Measurements from ENCODE around the gene HTRA3. TPM values are rescaled to one million over a fixed set of nuclear protein-coding genes. Genes with fewer than 3 reads are reported as not detected.

Gene HTRA3
- total RNA-seq, 1 donor from 2014 or later = not detected

DNA sequence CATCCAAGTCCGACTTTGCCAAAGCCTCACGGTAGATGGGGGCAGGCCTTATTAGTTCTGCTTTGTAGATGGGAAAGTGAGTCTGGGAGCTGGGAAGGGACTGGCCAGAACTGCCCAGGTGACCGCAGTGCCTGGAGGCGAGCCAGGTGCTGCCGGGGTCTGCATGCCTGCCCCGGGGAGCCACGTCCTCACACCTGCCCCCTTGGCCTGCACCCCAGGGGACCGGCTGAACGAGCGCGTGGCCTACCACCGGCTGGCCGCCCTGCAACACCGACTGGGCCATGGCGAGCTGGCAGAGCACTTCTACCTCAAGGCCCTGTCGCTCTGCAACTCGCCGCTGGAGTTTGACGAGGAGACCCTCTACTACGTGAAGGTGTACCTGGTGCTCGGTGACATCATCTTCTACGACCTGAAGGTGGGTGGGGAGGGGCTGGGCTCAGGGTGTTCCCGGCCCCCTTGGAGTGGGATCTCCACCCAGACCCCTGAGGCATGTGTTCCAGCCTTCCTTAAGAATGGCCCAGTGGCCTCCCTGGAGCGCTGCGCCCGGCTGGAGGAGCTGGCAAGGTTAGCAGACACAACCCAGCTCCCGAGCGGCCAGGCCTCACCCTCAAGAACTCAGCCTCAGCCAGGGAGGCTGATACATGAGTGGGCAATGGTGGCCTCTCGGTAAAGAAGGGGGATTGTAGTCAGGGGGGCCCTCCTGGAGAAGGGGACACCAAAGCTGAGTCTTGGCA is 32.1 kb upstream of the HTRA3 start:
- intact Hi-C loops (cut with micrococcal nuclease) = no loop called here
- DNase-seq (ENCODE audit: low spot score) = no peak
- H3K36me3 Mint-ChIP-seq (ENCODE audit: low read depth) = peaks cover 13% of the 10 kb centered on the region
- H3K27me3 Mint-ChIP-seq (ENCODE audit: insufficient read depth) = no peaks in the 10 kb centered on the region
- no peaks in the 10 kb centered on the region for H3K4me1 Mint-ChIP-seq (ENCODE audit: low read depth)
- H3K27ac Mint-ChIP-seq = no peak overlapping the region
- no peaks in the 10 kb centered on the region for H3K9me3 Mint-ChIP-seq
- H3K4me3 Mint-ChIP-seq = no peak overlapping the region

DNA sequence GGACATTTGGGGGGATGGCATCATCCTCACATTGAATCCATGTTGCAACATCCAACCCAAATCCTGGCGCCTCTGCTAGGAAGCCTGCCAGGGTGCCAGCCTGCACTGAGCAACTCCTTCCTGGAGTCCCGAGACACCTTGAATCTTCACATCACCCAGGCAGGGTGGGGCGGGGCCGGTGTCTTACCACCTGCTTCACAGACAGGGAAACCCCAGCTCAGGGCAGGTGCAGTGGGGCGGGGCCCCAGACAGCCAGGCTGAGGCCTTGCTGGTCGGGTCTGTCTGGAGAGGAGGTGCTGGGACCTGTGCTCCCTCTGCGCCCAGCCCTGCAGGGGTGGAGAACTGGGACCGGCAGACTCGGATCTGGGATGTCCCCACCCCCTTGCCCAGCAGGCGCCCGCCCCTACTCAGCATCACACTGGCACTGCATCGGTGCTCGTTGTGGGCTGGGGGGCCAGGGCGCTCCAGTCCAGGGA is 31.5 kb upstream of the HTRA3 start:
- no peaks in the 10 kb centered on the region for H3K27me3 Mint-ChIP-seq (ENCODE audit: insufficient read depth)
- H3K4me1 Mint-ChIP-seq (ENCODE audit: low read depth) = no peaks in the 10 kb centered on the region
- H3K4me3 Mint-ChIP-seq = no peak overlapping the region
- no peaks in the 10 kb centered on the region for H3K9me3 Mint-ChIP-seq
- DNase-seq (ENCODE audit: low spot score) = no peak
- intact Hi-C loops (cut with micrococcal nuclease) = no loop called here
- peaks cover 10% of the 10 kb centered on the region for H3K36me3 Mint-ChIP-seq (ENCODE audit: low read depth)
- no peak overlapping the region for H3K27ac Mint-ChIP-seq

DNA sequence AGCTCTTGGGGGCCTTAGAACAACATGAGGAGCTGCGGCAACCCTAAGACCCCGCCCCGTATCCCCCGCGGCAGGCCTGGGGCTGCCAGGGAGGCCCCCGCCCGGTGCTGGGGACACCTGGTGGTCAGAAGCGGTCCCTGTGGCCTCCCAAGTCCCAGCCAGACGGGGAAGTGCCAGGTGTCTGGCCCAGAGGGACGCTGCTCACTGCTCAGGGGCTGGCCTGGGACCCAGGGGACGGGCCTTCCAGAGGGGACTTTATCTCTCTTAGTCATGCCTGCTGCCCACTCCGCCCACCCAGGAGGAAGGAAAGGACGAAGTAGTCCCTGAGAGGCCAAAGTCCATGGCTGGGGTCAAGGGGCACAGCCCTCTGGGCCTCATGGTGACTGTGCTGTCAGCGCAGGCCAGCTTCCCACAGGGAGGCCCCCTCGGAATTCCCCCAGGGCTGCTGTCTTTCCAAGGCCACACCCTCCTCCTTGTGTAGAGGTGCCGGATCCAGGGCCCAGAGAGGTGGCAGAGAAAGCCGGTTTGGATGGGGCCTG is 31.0 kb upstream of the HTRA3 start:
- H3K4me1 Mint-ChIP-seq (ENCODE audit: low read depth) = no peaks in the 10 kb centered on the region
- no peak overlapping the region for H3K4me3 Mint-ChIP-seq
- no peaks in the 10 kb centered on the region for H3K9me3 Mint-ChIP-seq
- intact Hi-C loops (cut with micrococcal nuclease) = no loop called here
- no peak overlapping the region for H3K27ac Mint-ChIP-seq
- peaks cover 10% of the 10 kb centered on the region for H3K36me3 Mint-ChIP-seq (ENCODE audit: low read depth)
- no peaks in the 10 kb centered on the region for H3K27me3 Mint-ChIP-seq (ENCODE audit: insufficient read depth)
- DNase-seq (ENCODE audit: low spot score) = no peak

DNA sequence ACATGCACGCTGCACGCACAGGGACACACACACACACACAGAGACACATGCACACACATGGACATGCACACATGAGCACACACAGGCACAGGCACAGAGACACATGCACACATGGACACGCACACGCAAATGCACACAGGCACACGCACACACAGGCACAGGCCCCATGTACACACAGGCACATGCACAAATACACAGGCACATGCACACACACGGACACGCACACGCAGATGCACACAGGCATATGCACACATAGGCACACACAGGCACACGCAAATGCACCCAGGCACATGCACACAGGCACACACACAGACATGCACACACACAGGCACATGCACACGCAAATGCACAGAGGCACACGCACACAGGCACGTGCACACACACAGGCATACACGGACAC is 30.3 kb upstream of the HTRA3 start:
- Mint-ChIP-seq H3K36me3 (ENCODE audit: low read depth) (peaks cover 10% of the 10 kb centered on the region), H3K27me3 (ENCODE audit: insufficient read depth) (no peaks in the 10 kb centered on the region), H3K4me1 (ENCODE audit: low read depth) (no peaks in the 10 kb centered on the region), H3K9me3 (no peaks in the 10 kb centered on the region), H3K27ac (no peak overlapping the region), H3K4me3 (no peak overlapping the region)
- intact Hi-C loops (cut with micrococcal nuclease) = no loop called here
- no peak for DNase-seq (ENCODE audit: low spot score)

DNA sequence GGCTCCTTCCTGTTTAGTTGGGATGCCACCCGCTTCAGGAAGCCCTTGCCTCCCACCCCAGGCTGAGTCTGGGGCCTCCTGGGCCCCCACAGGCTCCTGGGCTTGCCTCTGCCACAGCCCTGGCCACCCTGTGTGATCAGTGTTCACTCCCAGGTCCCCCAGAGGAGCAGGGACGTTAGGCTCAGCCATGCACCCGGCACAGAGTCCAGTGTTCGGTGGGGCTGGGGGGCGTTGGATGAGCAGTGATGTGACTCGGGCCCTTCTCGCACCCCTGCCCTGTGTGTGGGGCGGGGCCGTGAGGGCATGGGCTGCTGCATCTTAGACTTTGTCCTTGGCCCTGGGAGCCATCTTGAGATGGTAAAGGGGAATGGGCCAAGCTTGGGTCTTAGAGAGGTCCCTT is 29.9 kb upstream of the HTRA3 start:
- Mint-ChIP-seq H3K27me3 (ENCODE audit: insufficient read depth) (no peaks in the 10 kb centered on the region), H3K27ac (no peak overlapping the region), H3K9me3 (no peaks in the 10 kb centered on the region), H3K4me1 (ENCODE audit: low read depth) (no peaks in the 10 kb centered on the region), H3K36me3 (ENCODE audit: low read depth) (peaks cover 10% of the 10 kb centered on the region), H3K4me3 (no peak overlapping the region)
- intact Hi-C loops (cut with micrococcal nuclease) = loop anchor here (5.0 kb wide), 1 partner anchor 678 kb away; no protein-coding TSS in a partner anchor
- DNase-seq (ENCODE audit: low spot score) = no peak

DNA sequence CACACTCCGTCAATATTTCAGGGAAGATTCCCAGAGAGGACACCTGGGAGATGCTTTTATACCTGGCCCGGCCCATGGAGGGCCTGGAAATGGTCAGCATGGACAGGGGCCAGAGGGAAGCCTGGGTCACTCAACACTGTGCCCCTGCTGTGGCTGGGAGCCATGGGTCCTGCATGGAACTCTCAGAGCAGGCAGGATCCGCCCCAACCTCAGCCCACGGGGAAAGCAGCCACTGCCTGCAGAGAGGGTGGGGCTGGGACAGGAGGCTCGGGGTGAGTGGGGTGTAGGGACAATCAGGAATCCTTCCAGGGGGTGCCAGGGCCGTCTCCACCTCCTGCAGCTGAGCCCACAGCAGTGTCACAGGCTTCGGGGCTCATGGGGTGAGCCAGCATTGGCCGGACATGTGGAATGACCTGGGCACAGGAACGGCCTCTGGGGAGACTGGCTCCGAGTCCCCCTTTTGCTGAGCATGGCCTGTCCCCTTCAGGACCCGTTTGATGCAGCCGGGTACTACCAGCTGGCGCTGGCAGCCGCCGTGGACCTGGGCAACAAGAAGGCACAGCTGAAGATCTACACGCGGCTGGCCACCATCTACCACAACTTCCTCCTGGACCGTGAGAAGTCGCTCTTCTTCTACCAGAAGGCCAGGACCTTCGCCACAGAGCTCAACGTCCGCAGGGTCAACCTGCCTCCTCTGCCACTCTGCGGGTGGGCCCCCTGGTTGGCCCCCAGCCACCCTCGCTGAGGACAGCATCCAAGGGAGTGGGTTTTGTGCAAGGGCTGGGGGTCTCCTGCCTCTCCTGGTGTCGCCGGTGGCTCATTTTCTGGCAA is 29.1 kb upstream of the HTRA3 start:
- DNase-seq (ENCODE audit: low spot score) = no peak
- no peaks in the 10 kb centered on the region for H3K27me3 Mint-ChIP-seq (ENCODE audit: insufficient read depth)
- H3K4me3 Mint-ChIP-seq = no peak overlapping the region
- peaks cover 9% of the 10 kb centered on the region for H3K36me3 Mint-ChIP-seq (ENCODE audit: low read depth)
- no peak overlapping the region for H3K27ac Mint-ChIP-seq
- H3K9me3 Mint-ChIP-seq = no peaks in the 10 kb centered on the region
- no peaks in the 10 kb centered on the region for H3K4me1 Mint-ChIP-seq (ENCODE audit: low read depth)
- intact Hi-C loops (cut with micrococcal nuclease) = loop anchor here (5.0 kb wide), 1 partner anchor 677 kb away; no protein-coding TSS in a partner anchor

DNA sequence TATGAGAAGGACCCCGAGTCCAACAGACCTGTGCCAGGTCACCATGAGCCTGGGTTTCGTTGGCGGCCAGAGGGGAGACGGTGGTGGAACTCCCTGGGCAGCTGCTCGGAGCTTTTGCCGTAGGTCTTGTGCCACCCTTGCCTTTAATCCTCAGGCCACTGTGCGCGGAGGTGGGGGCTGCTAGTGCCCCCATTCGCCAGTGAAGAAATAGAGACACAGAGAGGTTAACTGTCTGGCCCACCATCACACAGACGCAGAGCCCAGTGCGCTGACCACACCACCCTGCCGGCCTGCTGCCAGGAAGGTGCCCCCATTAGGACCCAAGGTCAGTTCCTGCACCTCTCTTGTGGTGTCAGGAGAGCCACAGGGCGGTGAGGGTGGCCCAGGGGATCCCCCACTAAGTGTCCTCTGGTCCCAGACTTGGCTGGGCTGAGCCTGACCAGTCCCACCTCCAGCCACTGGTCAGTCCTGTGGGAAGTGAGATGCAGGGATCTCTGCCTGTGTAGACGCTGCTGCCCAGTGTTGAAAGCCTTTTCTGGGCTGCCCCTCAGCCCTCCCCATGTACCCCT is 28.3 kb upstream of the HTRA3 start:
- Mint-ChIP-seq H3K27ac (no peak overlapping the region), H3K36me3 (ENCODE audit: low read depth) (peaks cover 5% of the 10 kb centered on the region), H3K9me3 (no peaks in the 10 kb centered on the region), H3K4me1 (ENCODE audit: low read depth) (no peaks in the 10 kb centered on the region), H3K27me3 (ENCODE audit: insufficient read depth) (no peaks in the 10 kb centered on the region), H3K4me3 (no peak overlapping the region)
- DNase-seq (ENCODE audit: low spot score) = no peak
- intact Hi-C loops (cut with micrococcal nuclease) = loop anchor here (5.0 kb wide), 1 partner anchor 676 kb away; no protein-coding TSS in a partner anchor

DNA sequence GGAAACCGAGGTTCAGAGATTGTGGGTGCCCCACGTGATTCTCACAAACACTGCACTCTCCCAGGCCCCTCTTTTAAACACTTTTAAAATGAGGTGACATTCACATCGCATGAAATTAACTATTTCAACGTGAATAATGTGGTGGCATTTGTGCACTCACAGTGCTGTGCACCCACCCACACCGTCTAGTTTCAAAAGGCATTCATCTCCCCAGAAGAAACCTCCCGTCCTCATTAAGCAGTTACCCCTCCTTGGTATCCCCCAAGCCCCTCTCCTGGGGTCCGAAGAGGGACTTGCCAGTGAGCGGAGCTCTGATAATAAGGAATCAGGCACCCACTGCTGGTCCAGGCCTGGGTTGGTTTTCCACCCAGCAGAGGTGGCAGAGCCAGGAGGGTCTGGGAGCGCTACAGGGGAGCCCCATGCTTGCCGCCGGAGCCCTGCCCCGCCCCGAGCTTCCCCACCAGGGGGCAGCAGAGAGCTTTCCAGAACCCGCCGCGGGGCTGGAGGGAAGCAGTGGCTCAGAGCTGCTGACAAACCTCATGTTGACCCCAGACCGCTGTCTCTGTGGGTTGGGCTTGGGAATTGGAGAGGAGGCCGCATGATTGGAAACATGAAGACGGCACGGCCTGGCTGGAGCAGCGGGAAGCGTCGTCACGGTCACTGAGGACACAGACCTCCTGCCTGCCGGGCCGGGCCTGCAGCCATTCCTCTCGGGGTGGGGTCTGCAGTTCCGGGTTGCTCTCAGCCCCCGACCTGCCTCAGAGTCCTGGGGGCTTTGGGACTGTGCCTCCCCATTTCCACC is 27.5 kb upstream of the HTRA3 start:
- intact Hi-C loops (cut with micrococcal nuclease) = loop anchor here (1.0 to 5.0 kb wide), 3 partner anchors 65 to 675 kb away; no protein-coding TSS in a partner anchor
- no peaks in the 10 kb centered on the region for H3K27me3 Mint-ChIP-seq (ENCODE audit: insufficient read depth)
- no peak overlapping the region for H3K4me3 Mint-ChIP-seq

DNA sequence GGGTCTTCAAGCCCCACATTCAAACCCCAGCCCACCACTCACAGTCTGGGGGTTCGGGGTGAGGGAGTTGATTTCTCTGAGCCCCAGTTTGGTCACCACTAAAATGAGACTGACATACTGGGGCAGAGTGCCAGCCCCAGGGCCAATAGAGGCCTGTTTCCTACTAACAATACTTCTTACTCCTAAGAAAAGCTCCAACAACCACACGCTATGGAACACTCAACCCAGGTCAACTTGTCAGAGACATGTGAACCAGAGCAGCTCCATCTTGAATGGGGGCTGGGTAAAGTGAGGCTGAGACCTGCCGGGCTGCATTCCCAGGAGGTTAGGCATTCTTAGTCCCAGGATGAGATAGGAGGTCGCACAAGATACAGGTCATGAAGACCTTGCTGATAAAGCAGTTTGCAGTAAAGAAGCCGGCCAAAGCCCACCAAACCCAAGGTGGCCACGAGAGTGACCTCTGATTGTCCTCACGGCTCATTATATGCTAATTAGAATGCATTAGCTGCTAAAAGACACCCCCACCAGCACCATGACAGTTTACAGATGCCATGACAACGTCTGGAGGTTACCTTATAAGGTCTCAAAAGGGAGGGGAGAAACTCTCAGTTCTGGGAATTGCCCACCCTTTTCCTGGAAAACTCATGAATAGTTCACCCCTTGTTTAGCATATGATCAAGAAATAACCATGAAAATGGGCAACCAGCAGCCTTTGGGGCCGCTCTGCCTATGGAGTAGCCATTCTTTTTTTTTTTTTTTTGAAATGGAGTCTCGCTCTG is 26.6 kb upstream of the HTRA3 start:
- H3K4me1 Mint-ChIP-seq (ENCODE audit: low read depth) = no peaks in the 10 kb centered on the region
- no peak for DNase-seq (ENCODE audit: low spot score)
- no peak overlapping the region for H3K4me3 Mint-ChIP-seq
- peaks cover 5% of the 10 kb centered on the region for H3K36me3 Mint-ChIP-seq (ENCODE audit: low read depth)
- H3K9me3 Mint-ChIP-seq = no peaks in the 10 kb centered on the region
- no peaks in the 10 kb centered on the region for H3K27me3 Mint-ChIP-seq (ENCODE audit: insufficient read depth)
- no peak overlapping the region for H3K27ac Mint-ChIP-seq
- intact Hi-C loops (cut with micrococcal nuclease) = loop anchor here (1.0 to 5.0 kb wide), 3 partner anchors 66 to 674 kb away; no protein-coding TSS in a partner anchor

More for the DNA sequence above, 27.5 kb upstream of the HTRA3 start:
- peak; percentile 63 for DNase-seq (ENCODE audit: low spot score)
- Mint-ChIP-seq H3K27ac (no peak overlapping the region), H3K36me3 (ENCODE audit: low read depth) (peaks cover 5% of the 10 kb centered on the region), H3K4me1 (ENCODE audit: low read depth) (no peaks in the 10 kb centered on the region), H3K9me3 (no peaks in the 10 kb centered on the region)

DNA sequence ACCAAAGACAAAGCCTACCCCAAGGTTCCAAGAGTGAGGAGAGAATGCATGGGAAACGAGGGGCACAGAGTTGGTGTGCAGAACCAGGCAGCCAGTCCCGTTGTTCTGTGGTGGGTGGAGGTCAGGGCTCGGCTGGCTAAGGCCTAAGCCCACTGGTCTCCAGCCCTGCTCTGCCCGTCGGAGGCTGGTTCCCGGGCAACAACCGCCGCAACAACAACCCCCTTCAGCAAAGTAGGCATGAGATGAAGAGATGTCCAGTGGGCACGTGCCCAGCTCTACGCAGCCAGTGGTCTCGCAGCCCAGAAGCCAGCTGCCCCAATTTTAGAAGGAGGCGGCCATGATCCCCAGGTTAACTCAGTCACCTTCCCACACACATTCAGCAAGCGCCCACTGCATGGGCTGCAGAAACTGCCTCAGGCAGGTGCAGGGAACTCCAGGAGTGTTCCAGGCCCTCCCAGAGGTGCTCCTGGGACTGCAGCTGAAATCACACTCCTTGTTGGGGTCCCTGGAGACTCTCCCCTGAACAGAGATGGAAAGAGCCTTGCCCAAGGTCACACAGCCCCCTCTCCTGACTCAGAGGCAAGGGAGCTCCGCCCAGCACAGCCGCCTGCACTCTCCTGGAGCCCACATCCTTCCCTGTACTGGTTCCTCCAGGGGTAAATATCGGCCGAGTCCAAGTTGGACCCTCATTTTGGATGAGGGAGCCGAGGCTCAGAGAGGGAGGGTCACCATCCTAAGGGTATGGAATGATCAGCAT is 25.4 kb upstream of the HTRA3 start:
- Mint-ChIP-seq H3K9me3 (no peaks in the 10 kb centered on the region), H3K4me3 (no peak overlapping the region), H3K4me1 (ENCODE audit: low read depth) (no peaks in the 10 kb centered on the region), H3K27me3 (ENCODE audit: insufficient read depth) (no peaks in the 10 kb centered on the region), H3K36me3 (ENCODE audit: low read depth) (peaks cover 3% of the 10 kb centered on the region), H3K27ac (no peak overlapping the region)
- no peak for DNase-seq (ENCODE audit: low spot score)
- intact Hi-C loops (cut with micrococcal nuclease) = loop anchor here (5.0 kb wide), 1 partner anchor 673 kb away; no protein-coding TSS in a partner anchor

DNA sequence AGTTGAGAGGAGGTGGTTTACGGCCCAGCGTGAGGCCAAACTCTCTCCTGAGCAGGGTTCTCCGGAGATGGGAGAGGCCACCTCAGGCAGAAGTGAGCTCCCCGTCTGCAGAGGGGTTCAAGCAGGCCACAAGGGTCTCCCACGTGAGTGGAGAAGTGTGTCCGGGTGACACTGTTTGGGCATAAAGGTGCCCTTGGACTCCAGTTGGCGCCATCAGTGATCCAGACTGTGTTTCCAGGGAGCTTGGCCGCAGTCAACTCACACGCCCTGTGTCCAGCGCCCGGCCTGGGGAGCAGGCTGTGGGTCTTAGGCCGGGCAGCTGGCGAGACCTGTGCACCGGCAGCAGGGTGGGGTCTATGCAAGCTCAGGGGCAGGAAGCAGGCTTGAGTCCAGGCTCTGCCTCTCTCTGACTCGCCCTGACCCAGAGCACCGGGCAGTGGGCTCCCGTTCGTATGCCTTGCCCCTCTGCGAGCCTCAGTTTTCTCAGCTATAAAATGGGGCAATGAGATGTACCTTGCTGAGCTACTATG is 24.6 kb upstream of the HTRA3 start:
- DNase-seq (ENCODE audit: low spot score) = no peak
- intact Hi-C loops (cut with micrococcal nuclease) = loop anchor here (5.0 kb wide), 1 partner anchor 672 kb away; no protein-coding TSS in a partner anchor
- Mint-ChIP-seq H3K4me1 (ENCODE audit: low read depth) (no peaks in the 10 kb centered on the region), H3K9me3 (no peaks in the 10 kb centered on the region), H3K27ac (no peak overlapping the region), H3K36me3 (ENCODE audit: low read depth) (peaks cover 3% of the 10 kb centered on the region), H3K4me3 (no peak overlapping the region), H3K27me3 (ENCODE audit: insufficient read depth) (peaks cover 2% of the 10 kb centered on the region)
